Measurements from ENCODE around the gene ASF1A.

GRCh38 chr6:118844915-118845314 is 49.0 kb upstream of the ASF1A start:
- TF ChIP-seq POLR2A (conservative IDR thresholded peaks at IDR 0.05) (no peak), MYNN (IDR thresholded peaks at IDR 0.05) (no peak), MYNN (CRISPR knock-in tag; IDR thresholded peaks at IDR 0.05) (no peak), ZNF583 (CRISPR knock-in tag; IDR thresholded peaks at IDR 0.05) (no peak), CTCF (IDR thresholded peaks at IDR 0.05 in 2 of 3, conservative IDR thresholded peaks at IDR 0.05 in 1 of 3; ENCODE audit: insufficient read depth in 2 of 3, low read depth in 1 of 3, low read length in 3 of 3) (no peak), CBFB (CRISPR knock-in tag; IDR thresholded peaks at IDR 0.05) (no peak), ZBTB34 (CRISPR knock-in tag; IDR thresholded peaks at IDR 0.05) (no peak)
